CD4-positive, alpha-beta T cell treated with Interleukin-21 for 1 hour (primary cell): ENCODE results near the gene SRBD1.
A peak's percentile ranks its signal among the peaks of the same experiment; 100 is the strongest.

Experiments used
- DNase-seq: peaks from one replicate; pipeline ENCODE4 v3.0.0-alpha.2; 2020

The SRBD1 gene, protein sequence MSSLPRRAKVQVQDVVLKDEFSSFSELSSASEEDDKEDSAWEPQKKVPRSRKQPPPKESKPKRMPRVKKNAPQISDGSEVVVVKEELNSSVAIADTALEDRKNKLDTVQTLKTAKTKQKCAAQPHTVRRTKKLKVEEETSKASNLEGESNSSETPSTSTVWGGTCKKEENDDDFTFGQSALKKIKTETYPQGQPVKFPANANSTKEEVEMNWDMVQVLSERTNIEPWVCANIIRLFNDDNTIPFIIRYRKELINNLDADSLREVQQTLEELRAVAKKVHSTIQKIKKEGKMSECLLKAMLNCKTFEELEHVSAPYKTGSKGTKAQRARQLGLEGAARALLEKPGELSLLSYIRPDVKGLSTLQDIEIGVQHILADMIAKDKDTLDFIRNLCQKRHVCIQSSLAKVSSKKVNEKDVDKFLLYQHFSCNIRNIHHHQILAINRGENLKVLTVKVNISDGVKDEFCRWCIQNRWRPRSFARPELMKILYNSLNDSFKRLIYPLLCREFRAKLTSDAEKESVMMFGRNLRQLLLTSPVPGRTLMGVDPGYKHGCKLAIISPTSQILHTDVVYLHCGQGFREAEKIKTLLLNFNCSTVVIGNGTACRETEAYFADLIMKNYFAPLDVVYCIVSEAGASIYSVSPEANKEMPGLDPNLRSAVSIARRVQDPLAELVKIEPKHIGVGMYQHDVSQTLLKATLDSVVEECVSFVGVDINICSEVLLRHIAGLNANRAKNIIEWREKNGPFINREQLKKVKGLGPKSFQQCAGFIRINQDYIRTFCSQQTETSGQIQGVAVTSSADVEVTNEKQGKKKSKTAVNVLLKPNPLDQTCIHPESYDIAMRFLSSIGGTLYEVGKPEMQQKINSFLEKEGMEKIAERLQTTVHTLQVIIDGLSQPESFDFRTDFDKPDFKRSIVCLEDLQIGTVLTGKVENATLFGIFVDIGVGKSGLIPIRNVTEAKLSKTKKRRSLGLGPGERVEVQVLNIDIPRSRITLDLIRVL

GRCh38 chr2:45611020-45611859 lies at the start of gene SRBD1:
TSS of gene SRBD1 (minus strand) at chr2:45611267. CDS start at chr2:45605441, 5,826 bp downstream.
- DNase-seq = peak; percentile 88

GRCh38 chr2:45654250-45654649 lies 43.2 kb upstream of the SRBD1 start:
- no peak for DNase-seq

GRCh38 chr2:45653122-45653913 lies 42.3 kb upstream of the SRBD1 start:
- no peak for DNase-seq

DNA sequence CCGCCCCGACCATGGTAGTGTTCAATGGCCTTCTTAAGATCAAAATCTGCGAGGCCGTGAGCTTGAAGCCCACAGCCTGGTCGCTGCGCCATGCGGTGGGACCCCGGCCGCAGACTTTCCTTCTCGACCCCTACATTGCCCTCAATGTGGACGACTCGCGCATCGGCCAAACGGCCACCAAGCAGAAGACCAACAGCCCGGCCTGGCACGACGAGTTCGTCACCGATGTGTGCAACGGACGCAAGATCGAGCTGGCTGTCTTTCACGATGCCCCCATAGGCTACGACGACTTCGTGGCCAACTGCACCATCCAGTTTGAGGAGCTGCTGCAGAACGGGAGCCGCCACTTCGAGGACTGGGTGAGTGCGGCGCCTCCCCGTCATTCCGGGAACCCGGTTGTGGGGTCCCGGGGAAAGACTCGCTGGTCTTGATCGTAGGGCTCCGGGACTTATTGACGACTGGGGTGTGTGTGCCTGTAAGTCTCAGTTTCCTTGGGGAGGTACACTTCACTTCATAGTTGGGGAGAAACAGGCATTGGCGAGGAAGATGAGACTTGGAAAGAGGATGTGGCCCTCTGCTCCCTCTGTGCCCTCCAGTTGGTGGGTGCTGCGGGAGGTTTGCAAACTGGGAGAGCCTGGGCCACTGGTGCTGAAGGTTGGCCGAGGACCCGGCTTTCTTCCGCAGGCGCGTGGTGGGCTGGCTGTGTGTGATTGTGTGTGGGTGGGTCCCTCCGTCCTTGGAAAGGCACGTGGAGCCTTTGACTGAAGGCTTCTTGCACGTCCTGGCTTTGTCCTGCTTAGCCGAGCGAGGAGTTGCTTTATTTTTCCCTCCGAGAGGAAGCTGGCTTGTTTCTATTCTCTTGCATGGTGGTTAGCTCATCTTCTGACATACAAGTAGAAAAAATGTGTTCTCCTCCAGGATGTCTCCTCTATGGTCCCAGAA lies 41.3 kb upstream of the SRBD1 start:
- peak; percentile 11 for DNase-seq

DNA sequence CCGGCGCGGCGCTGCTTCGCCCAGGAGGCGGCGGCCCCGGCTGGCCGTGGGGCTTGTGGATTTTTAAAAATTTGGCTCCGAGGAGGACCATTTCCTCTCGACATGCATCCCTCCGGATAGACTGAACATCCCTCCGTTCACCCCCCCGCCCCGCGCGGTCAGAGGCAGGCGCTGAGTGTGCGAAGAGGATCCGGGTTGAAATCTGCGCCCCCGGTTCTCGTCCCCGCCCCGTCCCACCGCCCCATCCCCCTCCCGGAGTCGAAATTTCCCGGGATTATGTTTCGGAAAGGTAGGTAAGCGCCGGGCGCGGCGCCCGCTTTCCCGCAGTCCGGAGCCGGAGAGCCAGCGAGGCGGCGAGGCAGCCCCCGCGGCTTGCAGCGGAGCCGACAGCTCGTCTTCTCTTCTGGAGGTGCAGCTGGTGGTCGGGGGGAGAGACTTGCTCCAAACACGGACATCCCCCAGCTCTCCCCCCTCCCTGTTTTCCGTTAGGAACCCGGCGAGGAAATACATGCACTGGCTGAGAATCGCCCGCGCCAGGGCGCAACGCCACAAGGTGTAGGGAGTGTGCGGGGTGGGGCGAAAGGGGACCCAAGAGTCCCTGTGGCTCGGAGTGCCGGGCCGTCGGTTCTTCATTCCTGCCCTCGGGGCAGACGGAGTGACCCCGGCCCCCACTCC lies 40.5 kb upstream of the SRBD1 start, which contains the start of gene PRKCE:
TSS of gene PRKCE (plus strand) at position 261 of the 675 bp plus-strand sequence.
- peak; percentile 9 for DNase-seq

DNA sequence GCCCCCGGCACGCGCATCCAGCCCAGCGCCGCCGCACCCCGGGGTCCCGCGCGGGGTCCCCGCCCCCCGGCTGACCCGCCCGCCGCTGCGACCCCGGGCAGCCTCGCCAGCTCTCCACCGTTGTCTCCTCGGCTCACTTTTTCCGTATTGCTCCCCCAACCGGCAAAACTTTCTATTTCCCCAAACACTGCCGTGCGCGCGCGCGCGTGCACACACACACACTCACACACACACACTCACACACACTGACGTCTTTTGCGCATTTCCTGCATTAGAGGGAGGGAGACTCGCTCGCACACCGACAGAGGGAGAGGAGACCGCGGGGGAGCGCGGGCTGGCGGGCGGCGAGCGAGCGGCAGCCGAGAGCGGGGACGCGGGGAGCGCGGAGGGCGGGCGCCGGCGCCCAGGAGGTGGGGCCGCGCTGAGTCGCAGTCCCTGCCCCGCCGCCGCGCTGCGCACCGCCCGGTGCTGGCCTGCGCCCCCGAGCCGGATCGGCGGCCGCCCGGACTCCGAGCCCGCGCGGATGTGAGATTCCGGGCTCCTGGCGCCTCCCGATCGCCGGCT lies 39.9 kb upstream of the SRBD1 start:
- peak; percentile 97 for DNase-seq

GRCh38 chr2:45649858-45650811 lies 39.1 kb upstream of the SRBD1 start:
- peak; percentile 54 for DNase-seq

DNA sequence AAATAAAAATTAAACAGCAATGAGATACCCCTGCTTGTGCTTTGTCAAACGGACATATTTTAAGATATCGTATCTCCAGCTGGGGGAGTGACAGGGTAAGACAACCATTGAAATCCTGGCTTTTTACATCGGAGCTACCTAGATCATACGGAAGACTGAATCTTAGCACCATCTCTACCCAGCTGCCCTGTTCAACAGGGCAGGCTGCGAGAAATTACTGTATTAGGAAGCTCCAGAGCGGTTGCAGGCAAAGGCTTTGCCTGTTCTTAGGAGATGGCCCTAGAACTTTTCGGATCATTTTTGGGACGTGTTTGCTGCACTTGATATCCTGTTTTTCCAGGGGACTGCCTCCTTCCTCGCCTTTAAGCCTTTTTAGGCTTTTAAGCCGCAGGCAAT lies 38.4 kb upstream of the SRBD1 start:
- DNase-seq = no peak

GRCh38 chr2:45648636-45649035 lies 37.6 kb upstream of the SRBD1 start:
- no peak for DNase-seq

DNA sequence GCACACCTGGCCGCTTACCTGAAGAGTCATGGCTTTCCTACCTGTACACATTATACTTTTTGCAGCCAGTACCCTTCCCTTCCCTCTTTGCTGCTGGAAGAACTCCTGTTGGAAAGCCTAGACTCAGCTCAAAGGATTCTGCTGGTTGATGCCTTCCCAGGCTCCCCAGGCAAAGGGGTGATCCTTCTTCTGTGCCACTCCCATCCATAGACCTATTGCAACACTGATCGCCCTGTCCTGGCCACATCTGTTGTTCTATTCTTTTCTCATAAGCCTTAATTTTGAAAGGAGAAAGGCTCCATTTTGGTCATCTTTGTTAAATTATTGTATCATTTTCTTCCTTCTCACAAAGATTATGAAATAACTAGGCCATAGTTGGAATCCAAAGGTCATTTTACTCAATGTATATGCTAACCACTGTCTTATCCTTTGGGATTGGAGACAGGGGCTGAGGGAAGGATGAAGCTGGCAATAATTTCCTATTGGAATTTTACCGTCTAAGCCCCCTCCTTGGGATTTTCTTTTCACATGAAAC lies 37.0 kb upstream of the SRBD1 start:
- DNase-seq = no peak

DNA sequence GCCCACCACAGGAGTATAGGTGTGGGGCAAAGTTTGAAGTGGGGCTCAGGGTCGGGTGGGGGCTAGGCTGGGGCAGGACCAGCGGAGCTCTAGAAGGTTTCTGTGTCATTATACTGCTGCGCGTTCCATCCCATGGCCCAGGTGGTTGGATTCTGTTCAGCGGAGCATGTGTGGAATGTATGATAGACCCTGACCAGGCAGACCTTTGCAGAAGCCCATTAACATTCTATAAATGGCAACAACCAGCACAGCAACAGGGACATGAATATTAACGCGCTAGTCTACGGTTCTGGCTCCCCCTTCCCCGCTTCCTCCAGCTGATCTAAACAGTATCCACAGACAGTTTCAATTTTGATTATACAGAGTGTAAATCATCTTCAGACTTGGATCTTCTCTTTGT lies 36.3 kb upstream of the SRBD1 start:
- no peak for DNase-seq

DNA sequence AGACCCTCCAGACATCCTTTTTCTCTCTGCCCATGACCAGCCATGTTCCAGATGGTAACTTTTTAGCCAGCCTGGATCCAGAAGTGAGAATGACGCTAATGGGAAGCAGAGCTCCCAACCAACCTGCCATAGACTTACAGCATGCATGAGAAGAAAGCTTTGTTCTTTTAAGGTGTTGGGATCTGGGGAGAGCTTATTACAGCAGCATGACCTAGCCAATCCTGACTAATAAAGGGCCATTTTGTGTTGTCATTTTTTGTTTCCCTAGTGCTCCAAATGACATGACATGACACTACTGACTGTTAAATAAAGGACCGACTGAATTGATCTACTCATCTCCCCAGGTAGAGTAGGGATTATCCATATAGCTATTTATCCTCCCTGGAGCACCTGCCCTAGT lies 35.2 kb upstream of the SRBD1 start:
- no peak for DNase-seq

- peak; percentile 72 for DNase-seq
Measured at GRCh38 chr2:45643543-45644542, 32.8 kb upstream of the SRBD1 start.

DNA sequence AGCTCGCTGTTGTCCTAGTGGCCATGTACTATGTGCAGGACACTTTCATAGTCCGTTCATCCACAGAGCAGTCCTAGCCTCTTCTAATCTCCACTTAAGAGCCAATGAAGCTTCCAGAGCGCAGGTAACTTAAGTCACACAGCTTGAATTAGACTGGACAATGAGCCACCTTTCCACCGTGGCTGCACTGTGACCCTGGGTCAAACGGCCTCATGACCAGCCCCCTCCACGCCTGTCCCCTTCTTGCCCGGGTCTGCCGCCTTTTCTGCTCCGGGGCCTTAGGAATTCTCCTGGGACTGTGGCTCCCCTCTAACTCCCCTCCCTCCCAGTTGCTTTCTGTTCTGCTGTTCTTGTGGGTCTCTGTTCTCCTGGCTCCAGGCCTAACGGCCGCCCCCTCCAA lies 32.0 kb upstream of the SRBD1 start:
- DNase-seq = no peak

GRCh38 chr2:45640576-45640975 lies 29.5 kb upstream of the SRBD1 start:
- no peak for DNase-seq

- DNase-seq = no peak
Measured at GRCh38 chr2:45637440-45637839, 26.4 kb upstream of the SRBD1 start.

DNA sequence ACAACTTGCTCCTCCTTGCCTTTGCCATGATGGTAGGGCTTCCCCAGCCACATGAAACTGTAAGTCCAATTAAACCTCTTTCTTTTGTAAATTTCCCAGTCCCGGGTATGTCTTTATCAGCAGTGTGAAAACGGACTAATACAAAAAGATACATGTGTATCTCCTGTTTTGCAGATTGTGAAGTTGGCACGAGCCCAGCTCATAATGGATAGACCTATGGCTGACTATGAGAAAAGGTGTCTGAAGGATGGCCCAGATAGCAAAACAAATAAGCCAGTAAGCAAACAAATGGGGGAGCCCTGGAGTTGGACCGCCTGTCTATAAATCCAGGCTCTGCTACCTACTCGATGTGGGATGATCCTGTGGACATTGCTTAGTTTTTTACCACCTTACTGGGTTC lies 24.9 kb upstream of the SRBD1 start:
- no peak for DNase-seq
